SK-N-SH treated with all-trans-retinoic acid at 6 μM for 48 hours (cell line): ENCODE measurements around the gene AMZ2.
A peak's percentile ranks its signal among the peaks of the same experiment; 100 is the strongest.

Source experiments
- ATAC-seq: fragments of 200-7000 bp; cut with Tn5 transposase; 3 replicates; pipeline ENCODE4 v1.9.1; 2020; ENCODE audit warnings: mild to moderate bottlenecking, moderate library complexity
- BACH2 ChIP-seq: fragments of 250-450 bp; sonication (Bioruptor Pico); IDR thresholded peaks from 2 replicates; pipeline ENCODE4 v1.9.0; 2021; ENCODE audit warnings: mild to moderate bottlenecking, borderline replicate concordance
- CSDC2 ChIP-seq: fragments of 250-450 bp; sonication (Bioruptor Pico); IDR thresholded peaks from 2 replicates; pipeline ENCODE4 v1.5.0; 2020; ENCODE audit warnings: mild to moderate bottlenecking, moderate library complexity
- CSRNP3 ChIP-seq: fragments of 250-450 bp; sonication (Bioruptor Pico); IDR thresholded peaks from 2 replicates; pipeline ENCODE4 v1.5.1; 2021; ENCODE audit warnings: mild to moderate bottlenecking, moderate library complexity
- ESRRG ChIP-seq: fragments of 250-450 bp; sonication (Bioruptor Pico); IDR thresholded peaks from 2 replicates; pipeline ENCODE4 v1.6.1; 2021; ENCODE audit warnings: mild to moderate bottlenecking
- GLIS3 ChIP-seq: fragments of 250-450 bp; sonication (Bioruptor Pico); IDR thresholded peaks from 2 replicates; pipeline ENCODE4 v1.5.0; 2020; ENCODE audit warnings: mild to moderate bottlenecking, moderate library complexity
- ISL1 ChIP-seq: fragments of 250-450 bp; sonication (Bioruptor Pico); IDR thresholded peaks from 2 replicates; pipeline ENCODE4 v2.1.2; 2022; ENCODE audit warnings: mild to moderate bottlenecking, moderate library complexity
- POU6F1 ChIP-seq: fragments of 250-450 bp; sonication (Bioruptor Pico); IDR thresholded peaks from 2 replicates; pipeline ENCODE4 v1.8.0; 2021; ENCODE audit warnings: low read depth, mild to moderate bottlenecking, moderate library complexity, borderline replicate concordance
- PPARA ChIP-seq: fragments of 250-450 bp; sonication (Bioruptor Pico); IDR thresholded peaks from 2 replicates; pipeline ENCODE4 v1.5.0; 2020; ENCODE audit warnings: mild to moderate bottlenecking, borderline replicate concordance
- RARB ChIP-seq: fragments of 250-450 bp; sonication (Bioruptor Pico); IDR thresholded peaks from 2 replicates; pipeline ENCODE4 v1.8.0; 2021; ENCODE audit warnings: mild to moderate bottlenecking, moderate library complexity
- SNAI2 ChIP-seq: fragments of 250-450 bp; sonication (Bioruptor Pico); IDR thresholded peaks from 2 replicates; pipeline ENCODE4 v1.5.0; 2020; ENCODE audit warnings: mild to moderate bottlenecking, moderate library complexity
- TCF4 ChIP-seq: fragments of 250-450 bp; sonication (Bioruptor Pico); IDR thresholded peaks from 2 replicates; pipeline ENCODE4 v1.8.0; 2021; ENCODE audit warnings: mild to moderate bottlenecking, moderate library complexity, borderline replicate concordance
- TOX ChIP-seq: fragments of 250-450 bp; sonication (Bioruptor Pico); IDR thresholded peaks from 2 replicates; pipeline ENCODE4 v1.8.0; 2021; ENCODE audit warnings: mild to moderate bottlenecking, moderate library complexity, borderline replicate concordance
- TSHZ2 ChIP-seq: fragments of 250-450 bp; sonication (Bioruptor Pico); IDR thresholded peaks from 2 replicates; pipeline ENCODE4 v1.5.0; 2020; ENCODE audit warnings: mild to moderate bottlenecking, moderate library complexity
- ZC3H10 ChIP-seq: fragments of 250-450 bp; sonication (Bioruptor Pico); IDR thresholded peaks from 2 replicates; pipeline ENCODE4 v1.5.1; 2021; ENCODE audit warnings: mild to moderate bottlenecking, moderate library complexity
- ZFP3 ChIP-seq: fragments of 250-450 bp; sonication (Bioruptor Pico); IDR thresholded peaks from 2 replicates; pipeline ENCODE4 v1.5.0; 2020; ENCODE audit warnings: mild to moderate bottlenecking, moderate library complexity
- ZFP30 ChIP-seq: fragments of 450-650 bp; formaldehyde crosslinking; IDR thresholded peaks from 2 replicates; pipeline ENCODE4 v1.5.0; 2022; ENCODE audit warnings: mild to moderate bottlenecking, moderate library complexity
- ZNF565 ChIP-seq: fragments of 450-650 bp; formaldehyde crosslinking; conservative IDR thresholded peaks from 2 replicates; pipeline ENCODE4 v1.5.0; 2020; ENCODE audit warnings: low read depth, mild to moderate bottlenecking, moderate library complexity
- ZNF70 ChIP-seq: fragments of 450-650 bp; formaldehyde crosslinking; IDR thresholded peaks from 2 replicates; pipeline ENCODE4 v1.5.0; 2020; ENCODE audit warnings: mild to moderate bottlenecking, moderate library complexity
- ZNF8 ChIP-seq: fragments of 450-650 bp; formaldehyde crosslinking; IDR thresholded peaks from 2 replicates; pipeline ENCODE4 v1.5.0; 2020; ENCODE audit warnings: mild to moderate bottlenecking, moderate library complexity

AMZ2 gene

GRCh38 chr17:68290955-68291835 is 43.4 kb downstream of the AMZ2 start, which contains the start of the genes ARSG and SLC16A6 (continued):
- no peak for TF ChIP-seq TOX (CRISPR knock-in tag)
- no peak for TF ChIP-seq CSRNP3

GRCh38 chr17:68291836-68292688 is 44.2 kb downstream of the AMZ2 start:
- TF ChIP-seq SNAI2 (CRISPR knock-in tag) = peak; percentile 29; the same call in 1 of the 2 replicates
- TF ChIP-seq POU6F1 (CRISPR knock-in tag) = no peak
- TF ChIP-seq, all 23 proteins: peak for 1
- ATAC-seq = peak; percentile 86

GRCh38 chr17:68292689-68293040 is 44.8 kb downstream of the AMZ2 start:
- ATAC-seq = no peak
- TF ChIP-seq TCF4 = no peak
- no peak for TF ChIP-seq TSHZ2 (CRISPR knock-in tag)
- TF ChIP-seq ZC3H10 (CRISPR knock-in tag) = no peak
- no peak for TF ChIP-seq ZFP3 (CRISPR knock-in tag)
- no peak for TF ChIP-seq ZNF70
- TF ChIP-seq ZNF8 = no peak
- TF ChIP-seq ZFP30 = no peak
- no peak for TF ChIP-seq POU6F1 (CRISPR knock-in tag)
- TF ChIP-seq ISL1 (CRISPR knock-in tag) = no peak

GRCh38 chr17:68293490-68294195 is 45.8 kb downstream of the AMZ2 start:
- no peak for ATAC-seq
- TF ChIP-seq ESRRG (CRISPR knock-in tag) (no peak), TCF4 (no peak), ZNF565 (no peak), TSHZ2 (CRISPR knock-in tag) (no peak), CSRNP3 (no peak), ZFP3 (CRISPR knock-in tag) (no peak), ZNF8 (no peak), BACH2 (no peak), RARB (CRISPR knock-in tag) (no peak), PPARA (CRISPR knock-in tag) (no peak), CSDC2 (CRISPR knock-in tag) (no peak), ZFP30 (no peak), TOX (CRISPR knock-in tag) (no peak), GLIS3 (CRISPR knock-in tag) (no peak)
